BE2C (cell line): Measurements from ENCODE around the gene TXNDC2.
A peak's percentile ranks its signal among the peaks of the same experiment; 100 is the strongest.

Experiments used
- DNase-seq: peaks from one replicate; pipeline ENCODE4 v3.0.0-alpha.2; 2020
- H3K27me3 ChIP-seq: fragments of 250-450 bp; sonication (Bioruptor Pico); 2 replicates; pipeline ENCODE4 v1.5.1; 2020; ENCODE audit warnings: mild to moderate bottlenecking
- H3K36me3 ChIP-seq: fragments of 250-450 bp; sonication (Bioruptor Pico); 2 replicates; pipeline ENCODE4 v1.5.1; 2020; ENCODE audit warnings: mild to moderate bottlenecking
- H3K4me1 ChIP-seq: fragments of 250-450 bp; sonication (Bioruptor Pico); 2 replicates; pipeline ENCODE4 v1.5.1; 2020
- H3K4me3 ChIP-seq: 2 replicates; pipeline ENCODE4 v1.5.1; 2011; ENCODE audit warnings: low read depth, low read length
- H3K9me3 ChIP-seq: fragments of 250-450 bp; sonication (Bioruptor Pico); 2 replicates; pipeline ENCODE4 v1.5.1; 2020
- TF ChIP-seq, protein P1 (sequence below): IDR thresholded peaks from 2 replicates; pipeline ENCODE4 v1.5.1; 2012; ENCODE audit warnings: mild to moderate bottlenecking, low read depth, low read length

TXNDC2 gene

DNA sequence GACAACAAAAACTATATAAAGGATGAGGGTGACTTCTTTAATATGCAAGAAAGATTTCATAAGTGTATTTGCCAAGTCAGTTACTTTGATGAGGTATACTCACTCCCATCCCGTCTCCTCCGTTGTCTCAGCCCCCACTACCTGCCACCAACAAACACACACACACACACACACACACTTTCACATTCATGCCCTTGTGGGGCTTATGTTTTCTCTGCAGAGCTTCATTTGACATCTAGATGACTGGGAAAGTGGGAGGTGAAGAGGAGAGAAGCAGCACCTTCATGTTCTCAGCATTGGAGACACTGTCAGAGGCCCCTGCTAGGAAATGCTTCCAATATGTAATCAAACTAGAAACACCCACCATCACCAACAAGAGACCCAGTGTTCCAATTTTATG is 22.5 kb upstream of the TXNDC2 start:
- Histone ChIP-seq H3K9me3 (no peaks in the 10 kb centered on the region), H3K4me1 (no peaks in the 10 kb centered on the region), H3K27me3 (no peaks in the 10 kb centered on the region), H3K4me3 (no peak overlapping the region), H3K36me3 (no peaks in the 10 kb centered on the region)
- DNase-seq = no peak
- TF ChIP-seq, protein P1, sequence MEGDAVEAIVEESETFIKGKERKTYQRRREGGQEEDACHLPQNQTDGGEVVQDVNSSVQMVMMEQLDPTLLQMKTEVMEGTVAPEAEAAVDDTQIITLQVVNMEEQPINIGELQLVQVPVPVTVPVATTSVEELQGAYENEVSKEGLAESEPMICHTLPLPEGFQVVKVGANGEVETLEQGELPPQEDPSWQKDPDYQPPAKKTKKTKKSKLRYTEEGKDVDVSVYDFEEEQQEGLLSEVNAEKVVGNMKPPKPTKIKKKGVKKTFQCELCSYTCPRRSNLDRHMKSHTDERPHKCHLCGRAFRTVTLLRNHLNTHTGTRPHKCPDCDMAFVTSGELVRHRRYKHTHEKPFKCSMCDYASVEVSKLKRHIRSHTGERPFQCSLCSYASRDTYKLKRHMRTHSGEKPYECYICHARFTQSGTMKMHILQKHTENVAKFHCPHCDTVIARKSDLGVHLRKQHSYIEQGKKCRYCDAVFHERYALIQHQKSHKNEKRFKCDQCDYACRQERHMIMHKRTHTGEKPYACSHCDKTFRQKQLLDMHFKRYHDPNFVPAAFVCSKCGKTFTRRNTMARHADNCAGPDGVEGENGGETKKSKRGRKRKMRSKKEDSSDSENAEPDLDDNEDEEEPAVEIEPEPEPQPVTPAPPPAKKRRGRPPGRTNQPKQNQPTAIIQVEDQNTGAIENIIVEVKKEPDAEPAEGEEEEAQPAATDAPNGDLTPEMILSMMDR = no peak

DNA sequence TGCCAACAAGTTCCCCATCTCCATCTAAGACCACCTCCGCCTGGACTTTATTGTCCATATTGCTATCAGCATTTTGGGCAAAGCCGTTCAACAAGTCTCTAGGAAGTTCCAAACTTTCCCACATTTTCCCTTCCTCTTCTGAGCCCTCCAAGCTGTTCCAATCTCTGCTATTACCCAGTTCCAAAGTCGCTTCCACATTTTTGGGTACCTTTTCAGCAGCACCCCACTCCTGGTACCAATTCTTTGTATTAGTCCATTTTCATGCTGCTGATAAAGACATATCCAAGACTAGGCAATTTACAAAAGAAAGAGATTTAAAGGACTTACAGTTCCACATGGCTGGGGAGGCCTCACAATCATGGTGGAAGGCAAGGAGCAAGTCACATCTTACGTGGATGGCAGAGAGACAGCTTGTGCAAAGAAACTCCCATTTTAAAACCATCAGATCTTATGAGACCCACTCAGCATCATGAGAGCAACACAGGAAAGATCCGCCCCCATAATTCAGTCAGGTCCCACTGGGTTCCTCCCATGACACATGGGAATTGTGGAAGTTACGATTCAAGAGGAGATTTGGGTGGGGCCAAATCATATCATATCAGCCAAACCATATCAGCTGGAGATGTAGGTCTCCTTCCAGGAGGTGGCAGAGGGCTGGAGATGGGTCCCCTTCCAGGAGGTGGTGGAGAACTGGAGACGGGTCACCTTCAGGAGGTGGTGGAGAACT is 19.8 kb upstream of the TXNDC2 start:
- Histone ChIP-seq H3K9me3 (no peaks in the 10 kb centered on the region), H3K4me3 (no peak overlapping the region), H3K4me1 (peaks cover 3% of the 10 kb centered on the region; the same call in 1 of the 2 replicates), H3K36me3 (no peaks in the 10 kb centered on the region), H3K27me3 (no peaks in the 10 kb centered on the region)
- TF ChIP-seq, protein P1 = no peak
- no peak for DNase-seq

- no peaks in the 10 kb centered on the region for H3K27me3 ChIP-seq
- TF ChIP-seq, protein P1 = no peak
- H3K9me3 ChIP-seq = no peaks in the 10 kb centered on the region
- peaks cover 3% of the 10 kb centered on the region; the same call in 1 of the 2 replicates for H3K4me1 ChIP-seq
- no peak overlapping the region for H3K4me3 ChIP-seq
- DNase-seq = no peak
- no peaks in the 10 kb centered on the region for H3K36me3 ChIP-seq
These were observed 19.1 kb upstream of the TXNDC2 start for GRCh38 chr18:9866627-9867026.

- H3K4me1 ChIP-seq = peaks cover 3% of the 10 kb centered on the region; the same call in 1 of the 2 replicates
- TF ChIP-seq, protein P1 = no peak
These were observed 18.6 kb upstream of the TXNDC2 start for GRCh38 chr18:9867071-9867594.

DNA sequence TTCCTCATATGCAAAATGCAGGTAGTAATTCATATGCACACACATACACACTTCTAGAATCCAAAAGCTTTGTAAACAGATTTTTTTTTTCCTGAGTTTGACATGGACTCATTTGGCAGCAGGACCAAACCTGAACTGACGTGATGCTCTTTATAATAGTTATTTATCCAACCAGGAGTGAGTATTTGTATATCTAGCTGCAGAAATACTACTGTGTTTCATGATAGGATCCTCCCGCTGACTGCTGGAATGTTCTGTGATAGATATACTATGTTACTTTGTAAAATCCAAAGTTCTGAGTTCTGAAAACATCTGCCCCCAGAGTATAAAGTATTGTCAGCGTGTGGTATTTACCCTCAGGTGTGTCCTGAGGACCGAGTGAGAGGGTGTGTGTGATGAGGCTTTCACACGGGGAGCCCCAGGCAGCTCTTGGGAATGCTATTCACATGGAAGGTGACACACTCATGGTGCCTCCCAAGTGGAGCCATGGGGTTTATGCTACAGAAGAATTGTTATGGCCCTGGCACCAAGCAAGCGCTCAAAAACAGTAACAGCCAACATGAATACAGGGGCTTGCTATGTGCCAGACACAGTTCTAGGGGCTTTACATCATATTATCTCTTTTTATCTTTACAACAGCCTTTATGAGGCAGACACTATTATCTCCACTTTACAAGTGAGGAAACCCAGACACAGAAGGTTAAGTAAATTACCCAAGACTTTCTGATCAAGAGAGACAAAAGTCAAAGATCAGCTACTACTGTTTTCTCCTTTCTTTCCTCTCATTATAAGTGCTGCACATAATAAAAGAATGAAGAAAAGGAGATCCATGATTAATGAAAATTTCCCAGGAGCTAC is 16.7 kb upstream of the TXNDC2 start:
- TF ChIP-seq, protein P1 = no peak
- DNase-seq = peak; percentile 14
- Histone ChIP-seq H3K4me3 (no peak overlapping the region), H3K9me3 (no peaks in the 10 kb centered on the region), H3K27me3 (no peaks in the 10 kb centered on the region), H3K4me1 (peaks cover 3% of the 10 kb centered on the region; the same call in 1 of the 2 replicates), H3K36me3 (no peaks in the 10 kb centered on the region)

More at GRCh38 chr18:9867071-9867594, 18.6 kb upstream of the TXNDC2 start:
- Histone ChIP-seq H3K9me3 (no peaks in the 10 kb centered on the region), H3K4me3 (no peak overlapping the region), H3K27me3 (no peaks in the 10 kb centered on the region), H3K36me3 (no peaks in the 10 kb centered on the region)
- DNase-seq = no peak
